Body of pancreas (tissue), 4 donors: ENCODE data around the gene PRRC2B.

Experiments
- CTCF ChIP-seq, 7 experiments: fragments of 450-650 bp in 4 of 7; fragments of 200-600 bp in 3 of 7; sonication (generic) in 3 of 7; IDR thresholded peaks; one replicate each; pipeline ENCODE4 v1.5.1; 2016 to 2019; ENCODE audit warnings: antibody characterized with exemption in 7 of 7
- POLR2A ChIP-seq, 3 donors: fragments of 450-650 bp; IDR thresholded peaks; one replicate each; pipeline ENCODE4 v1.6.1; 2016; ENCODE audit warnings: antibody characterized with exemption in 3 of 3, mild to moderate bottlenecking in 2 of 3

GRCh38 chr9:131446276-131446675 lies 52.4 kb downstream of the PRRC2B start:
- TF ChIP-seq CTCF (IDR thresholded peaks at IDR 0.05) = no peak
- no peak for TF ChIP-seq POLR2A (IDR thresholded peaks at IDR 0.05)
